ENCODE results near the gene PLEKHG2.

- TF ChIP-seq CTCF (IDR thresholded peaks at IDR 0.05 in 8 of 11, conservative IDR thresholded peaks at IDR 0.05 in 3 of 11) (no peak), POLR2A (IDR thresholded peaks at IDR 0.05) (no peak), POLR2AphosphoS5 (IDR thresholded peaks at IDR 0.05) (no peak)
These were observed 41.7 kb upstream of the PLEKHG2 start for GRCh38 chr19:39370735-39371134.

All from spleen (tissue), 7 donors.